SK-N-SH (cell line): ENCODE measurements around the gene AGR3.

Experiments
- CTCF ChIP-seq: fragments of 200-600 bp; sonication (generic); IDR thresholded peaks from 2 replicates; pipeline ENCODE4 v1.6.1; 2017; ENCODE audit warnings: antibody characterized with exemption, mild to moderate bottlenecking, moderate library complexity
- EP300 ChIP-seq, 2 experiments: IDR thresholded peaks; 2 replicates each; pipeline versions ENCODE4 v1.4.0 to v1.6.1; 2012; ENCODE audit warnings: borderline replicate concordance in 1 of 2, low read depth in 1 of 2, low read length in 1 of 2
- FOXM1 ChIP-seq: IDR thresholded peaks from 2 replicates; pipeline ENCODE4 v1.4.0; 2012; ENCODE audit warnings: low read depth, mild to moderate bottlenecking
- SMC3 ChIP-seq: IDR thresholded peaks from 2 replicates; pipeline ENCODE4 v1.6.1; 2012; ENCODE audit warnings: low read depth, low read length, improper control_type of control experiment
- TEAD4 ChIP-seq: IDR thresholded peaks from 2 replicates; pipeline ENCODE4 v1.4.0; 2012; ENCODE audit warnings: mild to moderate bottlenecking, borderline replicate concordance; ENCODE audit not compliant: insufficient read depth
- YY1 ChIP-seq: IDR thresholded peaks from 2 replicates; pipeline ENCODE4 v1.4.0; 2012; ENCODE audit warnings: low read depth, mild to moderate bottlenecking
- TF ChIP-seq, protein P1 (sequence below): fragments of 150-350 bp; IDR thresholded peaks from 2 replicates; pipeline ENCODE4 v1.6.1; 2016; ENCODE audit warnings: mild to moderate bottlenecking, low read depth, low read length

GRCh38 chr7:16921151-16921550, 39.4 kb upstream of the AGR3 start:
- TF ChIP-seq YY1 (no peak), CTCF (no peak), SMC3 (no peak), FOXM1 (no peak), TEAD4 (no peak), EP300 (IDR thresholded peaks at IDR 0.05; ENCODE audit: borderline replicate concordance in 1 of 2, low read depth in 1 of 2, low read length in 1 of 2) (no peak)
- TF ChIP-seq, protein P1, sequence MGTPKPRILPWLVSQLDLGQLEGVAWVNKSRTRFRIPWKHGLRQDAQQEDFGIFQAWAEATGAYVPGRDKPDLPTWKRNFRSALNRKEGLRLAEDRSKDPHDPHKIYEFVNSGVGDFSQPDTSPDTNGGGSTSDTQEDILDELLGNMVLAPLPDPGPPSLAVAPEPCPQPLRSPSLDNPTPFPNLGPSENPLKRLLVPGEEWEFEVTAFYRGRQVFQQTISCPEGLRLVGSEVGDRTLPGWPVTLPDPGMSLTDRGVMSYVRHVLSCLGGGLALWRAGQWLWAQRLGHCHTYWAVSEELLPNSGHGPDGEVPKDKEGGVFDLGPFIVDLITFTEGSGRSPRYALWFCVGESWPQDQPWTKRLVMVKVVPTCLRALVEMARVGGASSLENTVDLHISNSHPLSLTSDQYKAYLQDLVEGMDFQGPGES = no peak
